Ascending aorta (tissue), 2 donors: ENCODE data around the gene HOTAIR. TPM values are rescaled to one million over a fixed set of nuclear protein-coding genes. Genes with fewer than 3 reads are reported as not detected.
A peak's percentile ranks its signal among the peaks of the same experiment; 100 is the strongest.

ENCODE experiments used
- DNase-seq, 2 donors: peaks; one replicate each; pipeline ENCODE4 v3.0.0-alpha.2; 2019; ENCODE audit warnings: low spot score in 2 of 2
- H3K27ac ChIP-seq, 2 donors: fragments of 200-600 bp; sonication (generic); one replicate each; pipeline ENCODE4 v1.5.1; 2016 to 2017; ENCODE audit warnings: mild to moderate bottlenecking in 1 of 2
- H3K27me3 ChIP-seq: fragments of 200-600 bp; sonication (generic); one replicate; pipeline ENCODE4 v1.5.1; 2017
- H3K36me3 ChIP-seq, 2 donors: fragments of 200-600 bp; sonication (generic); one replicate each; pipeline ENCODE4 v1.5.1; 2016
- H3K4me1 ChIP-seq, 2 donors: fragments of 200-600 bp; sonication (generic); one replicate each; pipeline ENCODE4 v1.5.1; 2016 to 2017; ENCODE audit warnings: mild to moderate bottlenecking in 1 of 2
- H3K4me3 ChIP-seq, 2 donors: fragments of 200-600 bp; sonication (generic); one replicate each; pipeline ENCODE4 v1.5.1; 2016 to 2017; ENCODE audit warnings: mild to moderate bottlenecking in 1 of 2
- H3K9me3 ChIP-seq, 2 donors: fragments of 200-600 bp; sonication (generic); one replicate each; pipeline ENCODE4 v1.5.1; 2016
- intact Hi-C: fragments of 100-400 bp; cut with DNase I; formaldehyde crosslinking; loops from one replicate; pipeline ENCODE4 v1.15.1; 2023
- total RNA-seq: library from RNA; depleted of rRNA; stranded (reverse); fragments of >200 nt; gene quantifications from one replicate; pipeline ENCODE4 v1.1.0, GENCODE V29; 2016
- TF ChIP-seq, protein P1 (sequence below), 3 experiments: fragments of 200-600 bp in 2 of 3; fragments of 450-650 bp in 1 of 3; sonication (generic) in 2 of 3; IDR thresholded peaks; one replicate each; pipeline ENCODE4 v1.5.1; 2016 to 2019; ENCODE audit warnings: antibody characterized with exemption in 3 of 3, mild to moderate bottlenecking in 1 of 3, moderate library complexity in 1 of 3

The HOTAIR gene
- total RNA-seq, 1 donor from 2014 or later = not detected

DNA sequence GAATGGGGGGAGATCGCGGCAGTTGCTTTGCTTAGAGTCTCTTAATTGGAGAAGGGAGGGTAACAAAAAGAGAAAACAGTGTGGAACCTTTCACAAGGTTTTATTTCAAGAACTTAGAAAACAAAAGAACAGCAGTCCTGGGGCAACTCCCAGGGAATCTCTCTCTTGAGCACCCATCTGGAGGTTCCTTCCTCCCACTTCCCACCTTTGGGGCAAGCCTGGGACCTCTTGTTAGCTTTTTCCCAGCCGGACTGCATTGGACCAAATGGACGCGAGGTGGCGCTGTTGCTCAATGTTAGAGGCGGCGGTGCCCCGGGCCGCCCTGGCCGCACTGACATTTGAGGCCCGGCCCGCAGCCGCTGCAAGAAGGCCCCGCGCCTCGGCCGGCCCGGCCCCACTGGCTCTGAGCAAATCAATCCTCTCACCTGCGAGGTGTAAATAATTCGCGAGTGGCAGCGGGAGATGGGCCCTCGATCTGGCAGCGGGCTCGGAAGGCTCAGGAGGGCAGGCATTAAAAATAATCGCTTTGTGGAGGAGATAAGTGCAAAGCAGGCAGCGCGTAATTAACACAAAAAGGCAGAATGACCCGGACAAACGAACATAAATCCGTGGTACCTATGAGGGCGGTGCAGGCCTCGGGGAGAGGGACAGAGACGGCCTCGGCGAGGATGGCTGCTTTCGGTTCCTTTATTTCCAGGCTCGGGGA is 31.3 kb upstream of the HOTAIR start:
- intact Hi-C loops = loop anchor here (1.0 to 2.0 kb wide), 4 partner anchors 27 to 201 kb away; partner anchors contain the start of gene HOXC5

DNA sequence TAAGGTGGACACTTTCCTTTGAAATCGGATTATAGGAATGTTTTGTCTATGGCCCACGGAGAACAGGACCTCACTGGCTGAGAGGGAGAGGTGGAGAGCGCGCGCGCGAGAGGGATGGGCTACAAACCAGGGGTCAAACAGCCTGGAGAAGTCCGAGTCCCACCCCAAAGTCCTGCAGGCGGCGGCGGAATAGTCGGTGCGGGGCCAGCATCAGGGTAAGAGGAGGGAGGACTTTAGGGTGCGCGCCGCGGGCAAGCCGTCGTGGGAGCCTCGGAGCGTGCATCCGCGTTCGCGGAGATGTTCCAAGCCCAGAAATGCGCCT is 30.7 kb upstream of the HOTAIR start:
- Histone ChIP-seq H3K4me1 (peaks cover 0 to 14% of the 10 kb centered on the region in 2 donors), H3K9me3 (no peaks in the 10 kb centered on the region), H3K4me3 (no peak overlapping the region), H3K27ac (no peak overlapping the region), H3K27me3 (peaks cover 12% of the 10 kb centered on the region), H3K36me3 (no peaks in the 10 kb centered on the region)
- no peak for DNase-seq
- intact Hi-C loops = no loop called here
- TF ChIP-seq, protein P1, sequence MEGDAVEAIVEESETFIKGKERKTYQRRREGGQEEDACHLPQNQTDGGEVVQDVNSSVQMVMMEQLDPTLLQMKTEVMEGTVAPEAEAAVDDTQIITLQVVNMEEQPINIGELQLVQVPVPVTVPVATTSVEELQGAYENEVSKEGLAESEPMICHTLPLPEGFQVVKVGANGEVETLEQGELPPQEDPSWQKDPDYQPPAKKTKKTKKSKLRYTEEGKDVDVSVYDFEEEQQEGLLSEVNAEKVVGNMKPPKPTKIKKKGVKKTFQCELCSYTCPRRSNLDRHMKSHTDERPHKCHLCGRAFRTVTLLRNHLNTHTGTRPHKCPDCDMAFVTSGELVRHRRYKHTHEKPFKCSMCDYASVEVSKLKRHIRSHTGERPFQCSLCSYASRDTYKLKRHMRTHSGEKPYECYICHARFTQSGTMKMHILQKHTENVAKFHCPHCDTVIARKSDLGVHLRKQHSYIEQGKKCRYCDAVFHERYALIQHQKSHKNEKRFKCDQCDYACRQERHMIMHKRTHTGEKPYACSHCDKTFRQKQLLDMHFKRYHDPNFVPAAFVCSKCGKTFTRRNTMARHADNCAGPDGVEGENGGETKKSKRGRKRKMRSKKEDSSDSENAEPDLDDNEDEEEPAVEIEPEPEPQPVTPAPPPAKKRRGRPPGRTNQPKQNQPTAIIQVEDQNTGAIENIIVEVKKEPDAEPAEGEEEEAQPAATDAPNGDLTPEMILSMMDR (IDR thresholded peaks at IDR 0.05) = no peak

More for the DNA sequence above, 31.3 kb upstream of the HOTAIR start:
- Histone ChIP-seq H3K27ac (no peak overlapping the region), H3K4me1 (peaks cover 0 to 11% of the 10 kb centered on the region in 2 donors), H3K27me3 (peaks cover 6% of the 10 kb centered on the region), H3K4me3 (peak overlapping the region in 1 of 2 donors; percentile 28), H3K36me3 (no peaks in the 10 kb centered on the region), H3K9me3 (no peaks in the 10 kb centered on the region)
- TF ChIP-seq, protein P1 (IDR thresholded peaks at IDR 0.05) = peak; percentile 93 to 96 (median 96)
- peak; percentile 31 to 94 for DNase-seq

DNA sequence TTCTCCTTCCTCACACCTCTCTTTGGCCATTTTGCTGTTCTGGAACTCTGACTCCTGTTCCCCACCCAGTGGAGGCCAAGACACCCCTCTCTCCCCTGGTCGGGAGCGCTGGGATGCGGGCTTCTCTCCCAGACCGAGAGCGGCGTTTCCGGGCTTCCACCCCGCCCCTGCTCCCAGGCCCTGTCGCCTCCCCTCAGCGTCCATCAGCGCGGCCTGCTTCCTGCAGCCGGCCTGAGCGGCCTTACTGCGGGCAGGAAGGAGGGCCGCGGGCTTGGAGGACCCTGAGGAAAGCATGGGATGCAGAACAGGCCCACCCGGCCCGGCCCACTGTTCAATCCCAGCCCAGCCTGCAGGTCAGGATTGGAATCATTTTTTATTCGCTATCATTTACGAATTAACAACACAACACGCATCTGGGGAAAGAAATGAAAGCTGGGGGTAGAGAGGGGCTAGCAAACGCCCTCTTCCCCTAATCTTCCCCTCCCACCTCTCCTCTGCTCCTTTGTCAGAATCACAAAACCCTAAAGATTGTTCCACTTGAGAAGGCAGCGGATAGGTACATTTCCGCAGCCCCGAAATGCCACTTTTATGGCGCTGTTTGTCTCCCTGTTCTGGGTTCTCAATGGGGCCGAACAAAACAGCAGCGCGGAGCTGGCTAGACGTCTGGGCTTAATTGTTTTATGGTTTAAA is 30.2 kb upstream of the HOTAIR start:
- Histone ChIP-seq H3K9me3 (no peaks in the 10 kb centered on the region), H3K4me1 (peaks cover 0 to 18% of the 10 kb centered on the region in 2 donors), H3K27ac (no peak overlapping the region), H3K36me3 (no peaks in the 10 kb centered on the region), H3K27me3 (peaks cover 16% of the 10 kb centered on the region), H3K4me3 (no peak overlapping the region)
- TF ChIP-seq, protein P1 (IDR thresholded peaks at IDR 0.05) = no peak
- intact Hi-C loops = no loop called here
- DNase-seq = no peak

DNA sequence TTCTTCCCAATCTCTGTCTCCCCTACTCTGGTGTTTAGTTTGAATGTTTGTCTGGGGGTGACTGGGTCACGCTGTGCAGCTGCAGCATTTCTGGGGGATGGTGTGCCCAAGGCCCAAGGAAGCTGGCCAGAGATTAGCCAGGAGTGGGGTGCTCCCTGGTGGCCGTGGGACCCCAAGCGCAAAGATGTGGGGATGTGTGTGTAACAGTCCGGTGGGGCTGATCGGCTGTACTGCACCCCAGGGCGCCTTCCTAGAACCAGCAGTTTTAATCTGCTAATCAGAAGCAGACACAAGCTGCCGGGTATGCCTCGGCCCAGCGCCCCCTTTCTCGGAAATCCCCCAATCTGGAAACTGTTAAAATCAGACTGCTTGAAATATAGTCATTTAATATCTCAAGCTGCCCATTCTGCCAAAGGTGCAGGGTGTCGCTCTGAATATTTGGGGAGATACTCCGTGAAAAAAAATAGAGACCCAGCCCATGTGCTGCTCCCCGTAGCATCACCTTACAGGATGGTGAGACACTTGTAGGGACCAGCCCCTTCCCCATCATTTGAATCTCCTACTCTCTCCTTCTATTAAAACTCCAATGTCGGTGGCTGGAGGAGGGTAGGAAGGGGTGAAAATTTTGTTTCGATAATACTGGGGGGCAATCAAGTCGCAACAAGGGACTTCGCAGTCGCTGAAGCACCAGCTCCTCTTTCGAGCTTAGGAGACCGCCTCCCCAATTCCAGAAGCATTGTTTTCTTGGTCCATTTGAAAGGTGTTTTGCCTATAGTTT is 29.5 kb upstream of the HOTAIR start:
- H3K27ac ChIP-seq = no peak overlapping the region
- TF ChIP-seq, protein P1 (IDR thresholded peaks at IDR 0.05) = no peak
- H3K27me3 ChIP-seq = peaks cover 19% of the 10 kb centered on the region
- no peak overlapping the region for H3K4me3 ChIP-seq
- no peaks in the 10 kb centered on the region for H3K36me3 ChIP-seq
- H3K9me3 ChIP-seq = no peaks in the 10 kb centered on the region
- intact Hi-C loops = no loop called here
- DNase-seq = no peak
- peaks cover 0 to 17% of the 10 kb centered on the region in 2 donors for H3K4me1 ChIP-seq

DNA sequence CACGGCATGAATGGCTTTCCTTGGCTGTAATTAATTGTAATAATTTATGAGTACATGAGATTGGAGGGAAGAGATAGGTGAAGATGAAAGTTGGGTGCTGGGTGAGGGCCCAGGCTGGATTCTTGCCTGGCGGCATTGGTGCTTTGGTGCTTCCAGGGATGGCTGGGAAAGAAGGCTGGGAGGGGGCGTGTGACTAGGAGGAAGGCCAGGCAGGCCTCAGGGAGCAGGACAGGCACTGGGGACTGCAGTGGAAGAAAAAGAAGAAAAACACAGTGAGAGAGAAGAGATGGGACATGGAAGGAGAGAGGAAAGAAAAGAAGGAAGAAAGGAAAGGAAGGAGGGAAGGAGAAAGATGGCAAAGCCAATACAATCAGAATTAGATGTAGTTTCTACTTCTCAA is 28.9 kb upstream of the HOTAIR start:
- TF ChIP-seq, protein P1 (IDR thresholded peaks at IDR 0.05) = no peak
- H3K9me3 ChIP-seq = no peaks in the 10 kb centered on the region
- H3K4me3 ChIP-seq = no peak overlapping the region
- intact Hi-C loops = no loop called here
- DNase-seq = no peak
- no peak overlapping the region for H3K27ac ChIP-seq
- peaks cover 20% of the 10 kb centered on the region for H3K27me3 ChIP-seq
- H3K36me3 ChIP-seq = no peaks in the 10 kb centered on the region
- H3K4me1 ChIP-seq = peaks cover 0 to 15% of the 10 kb centered on the region in 2 donors
